ENCODE results near the gene GLI2.

GLI2 gene

DNA sequence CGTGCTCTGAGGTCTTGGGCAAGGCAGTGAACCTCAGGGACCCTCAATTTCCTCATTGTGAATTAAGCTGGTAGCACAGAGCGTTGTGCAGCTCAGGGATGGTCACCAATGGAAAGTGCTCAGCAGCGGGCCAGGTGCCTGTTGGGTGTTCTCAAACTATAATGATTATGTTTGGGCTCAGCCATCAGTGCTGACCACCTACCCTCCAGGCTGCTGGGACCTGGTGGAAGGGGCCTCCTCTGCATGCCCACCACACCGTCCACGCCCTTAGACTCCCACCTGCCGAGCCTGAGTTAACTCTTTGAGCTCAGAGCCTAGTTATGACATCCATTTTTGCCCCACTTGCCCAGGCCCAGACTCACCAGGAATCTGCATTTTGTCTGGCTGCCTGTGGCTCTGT is 35.0 kb downstream of the GLI2 start:
- no peak for DNase-seq (ENCODE audit: low read depth in 2 of 2)

DNA sequence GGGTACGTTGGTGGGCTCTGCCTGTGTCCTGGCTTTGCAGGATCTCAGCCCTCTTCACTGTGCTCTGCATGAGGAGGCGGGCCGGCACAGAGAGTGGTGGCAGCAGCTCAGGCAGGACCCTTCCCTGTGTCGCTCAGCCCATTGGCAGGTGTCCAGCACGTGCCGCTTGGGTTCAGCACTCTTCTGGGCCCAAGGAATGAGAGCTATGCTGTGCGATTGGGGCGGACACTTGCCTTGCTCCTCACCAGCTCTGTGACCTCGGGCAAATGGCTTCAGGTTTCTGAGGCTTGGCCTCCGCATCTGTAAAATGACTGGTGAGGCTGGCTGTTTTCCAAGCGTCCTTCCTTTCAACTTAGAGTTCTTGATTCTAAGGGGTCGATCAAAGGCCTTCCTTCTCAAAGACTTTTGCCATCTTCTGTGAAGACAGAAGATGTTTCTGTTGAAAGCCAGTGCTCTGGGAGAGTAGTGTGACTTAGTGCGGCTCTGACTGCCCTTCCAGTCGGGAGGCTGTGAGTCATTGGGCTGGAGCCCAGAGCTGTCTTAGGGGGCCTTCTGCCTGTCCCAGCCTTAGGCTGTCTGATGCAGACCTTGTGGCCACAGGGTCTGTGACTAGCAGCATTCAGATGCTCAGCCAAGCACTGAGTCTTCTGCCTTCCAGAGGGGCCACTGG is 35.6 kb downstream of the GLI2 start:
- no peak for DNase-seq (ENCODE audit: low read depth in 2 of 2)

DNA sequence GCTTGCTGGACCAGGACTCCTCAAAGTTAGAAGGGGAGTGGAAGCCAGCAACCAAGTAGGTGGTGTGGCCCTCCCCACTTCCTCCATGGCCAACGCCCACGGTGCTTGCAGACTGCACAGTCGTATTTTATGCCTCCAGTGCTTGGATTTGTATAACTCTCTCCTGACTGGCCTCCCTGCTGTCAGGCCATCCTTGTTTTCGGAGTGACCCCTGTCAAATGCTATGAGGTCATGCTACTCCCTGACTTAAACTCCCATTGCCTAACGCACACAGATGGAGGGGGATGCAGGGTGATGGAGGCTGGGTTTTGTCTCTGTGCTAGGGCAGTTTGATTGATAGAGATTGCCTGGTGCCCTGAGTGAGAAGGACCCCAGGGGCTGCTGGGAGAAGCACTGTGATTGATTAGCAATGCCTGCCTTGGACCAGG is 36.1 kb downstream of the GLI2 start:
- DNase-seq (ENCODE audit: low read depth in 2 of 2) = no peak

DNA sequence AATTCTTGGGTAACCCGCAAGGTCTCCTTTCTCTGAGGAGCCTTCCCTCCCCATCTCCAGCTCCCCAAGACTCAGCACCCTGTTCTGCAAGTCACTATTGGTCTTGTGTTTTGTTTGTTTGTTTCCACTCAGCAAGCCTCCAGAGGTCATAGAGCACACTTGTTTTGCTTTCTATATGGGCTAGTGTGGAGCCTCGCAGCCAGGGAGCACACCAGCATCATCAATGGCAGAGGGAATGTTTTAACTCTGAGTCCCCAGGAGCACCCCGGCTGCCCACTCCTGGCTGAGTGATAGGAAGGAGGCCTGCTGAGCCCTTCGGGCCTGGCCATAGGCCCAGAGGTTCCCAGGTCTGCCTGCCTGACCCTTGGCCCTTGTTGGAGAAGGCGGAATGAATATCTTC is 36.6 kb downstream of the GLI2 start:
- DNase-seq (ENCODE audit: low read depth in 2 of 2) = no peak

DNA sequence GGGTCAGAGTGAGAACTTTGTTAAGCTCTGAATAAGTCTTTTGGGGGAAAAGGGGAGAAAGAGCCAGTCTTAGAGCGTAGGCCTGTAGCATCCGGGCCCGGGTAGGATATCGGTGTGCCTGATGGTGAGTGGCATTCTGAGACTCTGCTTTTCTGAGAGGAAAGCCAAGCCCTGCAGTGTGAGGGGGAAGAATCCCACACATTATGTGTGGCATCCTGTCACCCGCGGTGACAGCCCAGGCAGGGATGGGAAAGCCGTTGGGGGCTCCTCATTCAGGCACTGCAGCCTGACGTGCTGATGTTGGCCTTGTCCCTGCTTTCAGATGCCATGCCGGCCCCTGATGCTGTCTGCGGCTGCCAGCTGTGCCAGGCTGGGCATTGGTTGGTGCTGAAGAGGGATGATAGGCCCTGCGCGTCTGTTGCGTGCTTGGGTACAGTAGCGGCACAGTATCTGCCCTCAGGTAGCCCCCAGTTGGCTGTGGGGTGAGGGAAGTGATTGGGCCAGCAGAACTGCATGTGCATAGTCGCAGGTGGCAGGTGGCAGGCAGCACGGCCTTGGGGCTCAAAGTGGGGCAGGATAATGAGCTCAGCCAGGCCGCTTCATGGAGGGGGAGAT is 37.6 kb downstream of the GLI2 start:
- DNase-seq (ENCODE audit: low read depth in 2 of 2) = no peak

DNA sequence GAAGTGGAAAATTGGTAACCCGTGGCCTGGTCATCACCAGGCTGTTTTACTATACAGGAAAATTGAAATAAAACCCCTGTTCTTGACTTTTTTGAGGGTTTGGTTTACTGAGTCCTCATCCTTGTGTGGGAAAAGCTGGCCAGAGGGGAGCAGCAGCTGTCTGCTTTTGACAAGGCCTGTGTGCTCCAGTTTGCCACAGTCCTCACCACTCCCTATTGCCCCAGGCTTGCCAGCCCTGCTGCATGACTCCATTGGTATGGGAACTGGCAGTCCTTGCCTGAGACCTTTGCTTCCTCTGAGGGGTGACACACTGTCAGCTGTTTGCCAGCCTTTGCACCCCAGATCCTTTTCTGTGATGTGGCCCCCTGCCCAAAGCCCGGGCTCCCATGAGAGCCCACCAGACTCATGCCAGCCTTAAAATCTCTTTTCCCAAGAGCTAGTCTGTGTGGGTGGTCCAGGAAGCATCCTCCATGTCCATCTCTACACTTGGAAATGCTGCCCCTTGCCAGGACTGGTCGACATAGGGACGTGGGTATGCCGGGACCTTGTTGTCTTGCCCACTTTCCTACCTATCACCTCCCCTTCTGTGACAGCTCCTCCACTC is 39.0 kb downstream of the GLI2 start:
- DNase-seq (ENCODE audit: low read depth in 2 of 2) = no peak

DNA sequence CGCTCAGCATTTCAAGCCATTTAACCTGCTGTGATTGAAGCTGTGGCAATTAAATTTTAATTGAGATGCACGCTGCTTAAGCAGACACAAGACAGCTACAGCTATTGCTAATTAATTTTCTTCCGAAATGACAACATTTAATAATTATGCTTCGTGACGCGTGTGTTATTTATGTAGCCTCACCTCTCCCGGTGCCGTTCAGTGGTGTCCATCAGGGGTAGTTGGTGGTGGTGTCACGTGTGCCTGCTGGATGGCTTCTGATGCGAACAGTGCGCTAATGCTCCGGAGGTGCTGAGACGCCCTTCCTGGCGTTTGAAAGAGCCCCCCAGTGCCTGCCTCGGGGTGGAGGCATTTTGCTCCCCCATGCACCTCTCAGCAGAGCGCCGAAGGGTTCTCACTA is 39.5 kb downstream of the GLI2 start:
- DNase-seq (ENCODE audit: low read depth in 2 of 2) = no peak

DNA sequence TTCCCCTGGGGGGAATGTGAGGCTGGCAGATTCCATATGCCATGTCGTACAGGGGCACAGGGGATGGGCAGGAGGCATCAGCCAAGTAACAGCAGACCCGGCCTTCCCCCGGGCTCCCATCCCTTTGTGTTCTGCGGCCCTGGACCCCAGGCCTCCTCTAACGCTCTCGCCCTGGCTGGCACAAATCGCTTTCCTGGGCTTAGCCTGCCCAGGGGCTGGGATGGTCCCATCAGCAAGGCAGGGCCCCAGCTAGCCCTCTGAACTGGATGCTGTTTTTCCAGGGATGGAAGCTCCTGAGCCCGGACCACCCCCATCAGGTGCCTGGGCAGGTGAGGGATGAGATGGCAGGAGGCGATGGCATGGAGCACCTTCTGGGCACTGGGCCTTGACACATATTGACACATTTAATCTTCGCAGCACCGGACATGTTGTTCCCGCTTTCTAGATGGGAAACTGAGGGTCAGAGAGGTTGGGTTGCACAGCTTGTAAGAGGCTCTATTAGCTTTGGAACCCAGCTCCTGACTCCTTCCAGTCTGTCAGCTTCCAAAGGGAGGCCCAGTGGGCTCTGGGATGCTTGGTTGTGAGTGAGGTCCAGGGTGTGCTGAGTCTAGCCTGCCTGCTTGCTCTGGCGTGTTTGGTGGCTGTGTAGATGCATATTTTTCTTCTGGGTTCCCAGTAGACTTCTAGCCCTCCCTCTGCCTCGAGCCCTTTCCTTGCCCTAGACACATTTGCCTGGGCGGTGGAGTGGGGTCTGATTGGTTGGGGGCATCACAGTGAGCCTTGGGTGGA is 40.3 kb downstream of the GLI2 start:
- DNase-seq (ENCODE audit: low read depth in 2 of 2) = no peak

DNA sequence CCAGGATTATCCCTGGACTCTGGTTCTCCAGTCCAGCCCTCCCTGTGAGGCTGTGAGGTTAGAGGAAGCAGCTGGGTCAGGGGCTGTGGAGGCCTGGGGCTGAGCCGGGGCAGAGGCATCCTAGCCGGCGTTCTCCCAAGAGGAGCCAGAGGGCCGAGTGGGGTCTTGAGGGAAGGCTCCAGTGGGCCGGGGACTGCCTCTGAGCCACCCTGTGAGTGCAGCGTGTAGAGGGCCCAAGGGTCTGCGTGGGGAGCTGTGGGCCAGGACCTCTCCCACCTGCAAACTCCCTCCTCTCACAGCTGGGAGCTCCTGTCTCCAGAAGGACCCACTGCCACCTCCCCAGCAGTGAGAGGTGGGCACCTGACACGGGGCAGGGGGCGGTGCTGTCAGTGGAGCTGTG is 41.0 kb downstream of the GLI2 start:
- DNase-seq (ENCODE audit: low read depth in 2 of 2) = no peak

DNA sequence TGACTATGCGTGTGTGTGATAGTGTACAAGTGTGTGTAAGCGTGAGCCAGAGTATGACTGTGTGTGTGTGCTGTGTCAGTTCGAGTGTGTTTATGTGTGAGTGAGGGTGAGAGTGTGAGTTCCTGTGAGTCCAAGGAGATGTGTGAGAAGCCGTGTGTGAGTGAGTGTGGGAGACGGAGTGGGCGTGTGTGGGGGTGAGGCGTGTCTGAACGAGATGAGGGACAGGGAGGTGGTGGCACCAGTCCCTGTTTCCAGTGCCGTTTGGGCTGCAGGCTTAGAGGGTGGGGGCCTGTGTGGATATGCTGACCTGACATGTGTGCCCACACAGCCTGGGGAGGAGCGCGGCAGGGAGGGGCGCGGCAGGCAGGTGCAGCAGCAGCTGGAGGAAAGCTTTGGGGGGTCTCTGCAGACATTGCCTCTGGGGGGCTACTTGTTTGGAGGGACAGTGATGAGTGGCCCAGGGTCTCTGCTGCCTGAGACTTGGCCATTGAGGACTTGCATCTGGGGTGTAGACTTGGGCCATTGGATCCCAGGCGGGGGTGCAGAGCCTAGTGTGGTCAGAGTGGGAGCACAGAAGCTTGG is 41.6 kb downstream of the GLI2 start:
- DNase-seq (ENCODE audit: low read depth in 2 of 2) = no peak

DNA sequence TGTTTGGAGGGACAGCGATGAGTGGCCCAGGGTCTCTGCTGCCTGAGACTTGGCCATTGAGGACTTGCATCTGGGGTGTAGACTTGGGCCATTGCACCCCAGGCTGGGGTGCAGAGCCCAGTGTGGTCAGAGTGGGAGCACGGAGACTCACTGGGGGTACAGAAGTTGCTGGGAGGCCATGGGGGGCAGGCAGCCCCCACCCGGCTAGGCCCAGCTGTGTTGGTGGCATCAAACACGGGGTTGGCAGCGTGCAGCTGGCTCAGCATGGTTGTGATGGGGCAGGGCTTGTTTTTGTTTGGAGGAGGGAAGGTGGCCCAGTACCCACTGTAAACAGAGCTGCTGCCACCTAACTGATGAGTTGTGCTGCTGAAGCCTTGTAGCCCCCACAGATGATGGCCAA is 42.1 kb downstream of the GLI2 start:
- DNase-seq (ENCODE audit: low read depth in 2 of 2) = no peak

DNA sequence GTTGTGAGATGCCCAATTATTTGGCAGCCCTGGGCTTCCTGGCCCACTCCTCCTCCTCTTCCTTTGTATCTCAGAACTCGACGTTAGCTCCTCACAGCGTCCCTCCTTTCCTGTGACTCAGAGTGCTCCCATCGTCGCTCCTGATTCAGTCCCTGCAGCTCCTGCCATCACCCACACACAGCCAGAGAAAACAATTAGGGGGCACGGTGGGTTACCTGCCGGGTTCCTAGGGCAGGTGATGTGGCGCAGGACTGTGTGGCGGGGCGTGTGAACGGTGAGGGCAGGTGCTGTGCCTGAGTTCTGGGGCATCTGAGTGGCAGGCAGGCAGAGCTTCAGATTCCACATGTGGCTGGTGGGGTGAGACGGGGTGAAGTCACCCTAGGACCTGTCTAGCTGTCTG is 42.6 kb downstream of the GLI2 start:
- DNase-seq (ENCODE audit: low read depth in 2 of 2) = no peak

DNA sequence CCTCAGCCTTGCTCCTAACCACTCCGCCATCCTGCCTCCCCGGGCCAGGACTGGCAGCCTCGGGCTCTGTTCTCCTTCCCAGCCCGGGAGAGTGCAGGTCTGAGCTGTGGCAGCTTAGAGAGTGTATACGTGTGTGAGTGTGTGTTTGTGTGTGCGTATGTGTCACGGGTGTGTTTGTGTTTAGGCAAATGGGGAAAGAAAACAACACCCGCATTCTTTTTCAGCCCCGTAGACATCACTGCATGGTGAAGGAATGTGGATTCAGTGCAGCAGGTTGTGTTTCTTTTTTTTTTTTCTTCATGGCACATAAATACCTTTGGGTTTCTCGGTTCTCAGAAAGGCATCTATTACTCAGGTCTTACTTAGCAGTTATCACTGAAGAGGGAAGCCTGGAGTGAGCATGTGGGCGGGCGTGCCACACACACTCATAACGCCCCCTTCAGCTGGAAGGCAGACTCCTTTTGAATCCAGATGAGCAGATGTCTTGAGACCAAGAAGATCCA is 44.2 kb downstream of the GLI2 start:
- DNase-seq (ENCODE audit: low read depth in 2 of 2) = no peak

DNA sequence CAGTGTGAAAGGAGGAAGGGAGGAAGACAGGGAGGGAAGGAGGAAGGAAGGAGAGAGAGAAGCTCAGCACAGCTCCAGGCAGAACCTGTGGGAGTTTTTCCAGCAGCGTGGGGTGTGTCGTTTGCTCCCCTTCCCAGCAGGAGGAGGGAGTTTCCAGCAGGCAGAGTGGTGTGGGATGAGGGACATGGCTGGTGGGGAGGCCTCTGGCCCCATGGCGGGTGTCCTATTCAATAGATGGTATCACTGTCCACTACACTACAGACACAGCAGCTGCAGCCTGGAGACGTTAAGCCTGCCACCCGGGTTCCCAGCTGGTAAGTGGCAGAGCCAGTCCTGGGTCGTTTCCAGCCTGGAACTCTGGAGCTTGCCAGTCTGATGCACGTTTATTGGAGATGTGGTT is 44.7 kb downstream of the GLI2 start:
- DNase-seq (ENCODE audit: low read depth in 2 of 2) = no peak

DNA sequence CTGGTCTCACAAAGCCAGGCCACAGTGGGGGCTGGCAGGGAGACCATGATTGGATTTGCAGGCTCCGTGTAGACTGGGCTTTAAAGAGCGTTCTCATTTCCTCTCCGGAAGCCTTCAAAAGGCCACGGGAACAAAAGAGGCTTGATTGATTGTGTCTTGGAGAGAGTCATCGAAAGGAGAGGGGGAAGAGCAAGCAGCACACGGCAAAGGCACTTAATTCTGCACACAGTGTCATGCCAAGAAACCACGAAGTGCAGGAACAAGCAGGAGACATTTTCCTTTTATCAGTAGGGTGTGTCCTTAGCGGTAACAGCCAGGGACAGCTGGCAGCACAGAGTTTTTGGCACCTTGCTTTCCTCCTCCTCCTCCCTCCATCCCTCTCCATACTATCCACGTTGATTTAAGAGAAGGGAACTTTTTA is 47.7 kb downstream of the GLI2 start:
- DNase-seq (ENCODE audit: low read depth in 2 of 2) = no peak

DNA sequence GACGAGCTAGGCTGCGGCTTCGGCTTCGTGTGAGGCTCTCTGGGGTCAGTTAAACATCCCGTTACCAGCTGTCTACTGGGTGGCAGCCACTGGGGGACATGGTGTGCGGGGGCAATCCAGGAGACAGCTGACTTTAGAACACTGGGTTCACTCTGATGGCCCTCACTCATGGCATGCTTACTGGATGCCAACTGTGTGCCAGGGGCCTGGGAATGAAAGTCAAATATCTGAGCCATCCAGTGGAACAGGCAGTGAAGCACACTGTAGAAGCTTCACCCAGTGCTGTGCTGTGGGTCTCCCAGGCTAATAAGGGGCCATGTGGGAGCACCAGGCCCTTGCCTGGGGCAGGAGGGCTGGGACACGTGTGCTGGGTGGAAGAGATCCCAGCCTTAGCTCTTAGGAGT is 48.3 kb downstream of the GLI2 start:
- no peak for DNase-seq (ENCODE audit: low read depth in 2 of 2)
